Gastrocnemius medialis (tissue), 4 donors: ENCODE data around the gene CPA4. TPM values are rescaled to one million over a fixed set of nuclear protein-coding genes. Genes with fewer than 3 reads are reported as not detected.

Experiments used
- ATAC-seq, 2 donors: fragments of 150-250 bp; one replicate each; pipeline ENCODE4 v1.9.1; 2016
- DNase-seq, 2 donors: peaks; one replicate each; pipeline ENCODE4 v3.0.0-alpha.2; 2019
- H3K27ac ChIP-seq, 4 donors: fragments of 200-600 bp; sonication (generic); 1 replicate in 1 of 4; 2 replicates in 3 of 4; pipeline ENCODE4 v1.5.1; 2016 to 2018; ENCODE audit warnings: mild to moderate bottlenecking in 2 of 4, moderate library complexity in 1 of 4
- H3K27me3 ChIP-seq, 3 donors: fragments of 200-600 bp; sonication (generic) in 2 of 3; 1 replicate in 1 of 3; 2 replicates in 2 of 3; pipeline versions ENCODE4 v1.5.1 to v1.6.0; 2016 to 2019; ENCODE audit warnings: mild to moderate bottlenecking in 1 of 3, moderate library complexity in 1 of 3
- H3K36me3 ChIP-seq, 2 donors: fragments of 200-600 bp; sonication (generic) in 1 of 2; one replicate each; pipeline ENCODE4 v1.5.1; 2017 to 2018
- H3K4me1 ChIP-seq, 2 donors: fragments of 200-600 bp; sonication (generic) in 1 of 2; one replicate each; pipeline ENCODE4 v1.5.1; 2016 to 2017; ENCODE audit warnings: mild to moderate bottlenecking in 2 of 2
- H3K4me3 ChIP-seq, 4 donors: fragments of 200-600 bp; sonication (generic) in 3 of 4; 1 replicate in 1 of 4; 2 replicates in 3 of 4; pipeline ENCODE4 v1.5.1; 2016 to 2019; ENCODE audit warnings: mild to moderate bottlenecking in 2 of 4
- H3K9me3 ChIP-seq, 3 donors: fragments of 200-600 bp; sonication (generic) in 2 of 3; 1 replicate in 1 of 3; 2 replicates in 2 of 3; pipeline ENCODE4 v1.5.1; 2016 to 2019
- POLR2A ChIP-seq, 2 donors: fragments of 450-650 bp; IDR thresholded peaks; one replicate each; pipeline ENCODE4 v1.6.1; 2017; ENCODE audit warnings: antibody characterized with exemption in 2 of 2, mild to moderate bottlenecking in 2 of 2, moderate library complexity in 2 of 2
- in situ Hi-C, 4 donors: fragments of 200-750 bp; cut with MboI; loops; one replicate each; pipeline versions ENCODE4 v1.15.0 to v1.8.0; 2017; ENCODE audit warnings: low sequenced_read_pairs in 4 of 4
- intact Hi-C: fragments of 100-400 bp; cut with DNase I; formaldehyde crosslinking; loops from one replicate; pipeline ENCODE4 v1.15.1; 2023; ENCODE audit warnings: low total_unique reads
- total RNA-seq, 4 donors: library from RNA; depleted of rRNA; stranded (reverse); fragments of >200 nt; gene quantifications; one replicate each; pipeline versions ENCODE4 v1.1.0 to v1.2.3, GENCODE V29; 2016
- TF ChIP-seq, protein P1 (sequence below), 5 experiments: fragments of 450-650 bp in 3 of 5; fragments of 200-600 bp in 2 of 5; sonication (generic) in 2 of 5; IDR thresholded peaks in 4 of 5; conservative IDR thresholded peaks in 1 of 5; 1 replicate in 4 of 5; 2 replicates in 1 of 5; pipeline ENCODE4 v1.5.1; 2016 to 2019; ENCODE audit warnings: antibody characterized with exemption in 5 of 5, mild to moderate bottlenecking in 3 of 5, moderate library complexity in 3 of 5

Gene CPA4
- total RNA-seq, 4 donors from 2014 or later: not detected

DNA sequence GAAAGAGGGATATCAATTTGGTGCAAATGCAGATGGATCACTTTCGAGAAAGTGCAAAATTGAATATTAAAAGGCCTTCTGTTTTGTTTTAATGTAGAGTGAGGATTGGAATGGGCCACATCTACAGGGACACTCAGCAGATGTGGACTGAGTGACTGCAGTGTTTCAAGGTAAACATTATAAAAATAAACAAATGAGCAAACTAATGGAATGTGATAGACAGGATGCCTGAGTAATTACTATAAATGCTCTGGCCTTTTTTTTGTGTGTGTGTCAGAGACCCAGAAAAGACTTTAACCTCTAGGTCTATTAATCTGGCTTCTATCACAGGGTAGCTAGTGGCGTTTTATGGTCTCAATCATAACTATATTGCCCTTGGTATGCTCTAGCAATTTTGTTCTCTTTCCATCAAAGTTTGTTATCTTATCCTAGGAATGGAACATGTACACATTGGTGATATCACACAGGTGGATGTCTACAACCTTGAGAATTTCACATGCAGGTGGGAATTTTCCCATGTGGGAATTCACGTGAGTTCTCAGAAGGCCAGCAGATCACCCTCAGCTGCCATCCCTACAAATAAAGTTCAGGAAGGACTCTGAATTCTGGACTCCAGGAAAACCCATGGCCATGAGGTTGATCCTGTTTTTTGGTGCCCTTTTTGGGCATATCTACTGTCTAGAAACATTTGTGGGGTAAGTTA is 26.6 kb upstream of the CPA4 start, which contains the start of gene CPA2:
CPA2 (plus strand) TSS at position 606 of the 703 bp plus-strand sequence; CDS start at position 625, 19 bp downstream.
- no peaks in the 10 kb centered on the region for H3K9me3 ChIP-seq
- H3K36me3 ChIP-seq: no peaks in the 10 kb centered on the region
- H3K4me1 ChIP-seq: no peaks in the 10 kb centered on the region
- no peak within 1 kb of the TSS for H3K27ac ChIP-seq
- TF ChIP-seq, protein P1, sequence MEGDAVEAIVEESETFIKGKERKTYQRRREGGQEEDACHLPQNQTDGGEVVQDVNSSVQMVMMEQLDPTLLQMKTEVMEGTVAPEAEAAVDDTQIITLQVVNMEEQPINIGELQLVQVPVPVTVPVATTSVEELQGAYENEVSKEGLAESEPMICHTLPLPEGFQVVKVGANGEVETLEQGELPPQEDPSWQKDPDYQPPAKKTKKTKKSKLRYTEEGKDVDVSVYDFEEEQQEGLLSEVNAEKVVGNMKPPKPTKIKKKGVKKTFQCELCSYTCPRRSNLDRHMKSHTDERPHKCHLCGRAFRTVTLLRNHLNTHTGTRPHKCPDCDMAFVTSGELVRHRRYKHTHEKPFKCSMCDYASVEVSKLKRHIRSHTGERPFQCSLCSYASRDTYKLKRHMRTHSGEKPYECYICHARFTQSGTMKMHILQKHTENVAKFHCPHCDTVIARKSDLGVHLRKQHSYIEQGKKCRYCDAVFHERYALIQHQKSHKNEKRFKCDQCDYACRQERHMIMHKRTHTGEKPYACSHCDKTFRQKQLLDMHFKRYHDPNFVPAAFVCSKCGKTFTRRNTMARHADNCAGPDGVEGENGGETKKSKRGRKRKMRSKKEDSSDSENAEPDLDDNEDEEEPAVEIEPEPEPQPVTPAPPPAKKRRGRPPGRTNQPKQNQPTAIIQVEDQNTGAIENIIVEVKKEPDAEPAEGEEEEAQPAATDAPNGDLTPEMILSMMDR (IDR thresholded peaks at IDR 0.05 in 4 of 5, conservative IDR thresholded peaks at IDR 0.05 in 1 of 5): no peak
- no peak for TF ChIP-seq POLR2A (IDR thresholded peaks at IDR 0.05)
- intact Hi-C loops (no loop called here), in situ Hi-C loops (no loop called here)
- no peaks in the 10 kb centered on the region for H3K27me3 ChIP-seq
- ATAC-seq: no peak
- DNase-seq: no peak
- H3K4me3 ChIP-seq: no peak within 1 kb of the TSS

DNA sequence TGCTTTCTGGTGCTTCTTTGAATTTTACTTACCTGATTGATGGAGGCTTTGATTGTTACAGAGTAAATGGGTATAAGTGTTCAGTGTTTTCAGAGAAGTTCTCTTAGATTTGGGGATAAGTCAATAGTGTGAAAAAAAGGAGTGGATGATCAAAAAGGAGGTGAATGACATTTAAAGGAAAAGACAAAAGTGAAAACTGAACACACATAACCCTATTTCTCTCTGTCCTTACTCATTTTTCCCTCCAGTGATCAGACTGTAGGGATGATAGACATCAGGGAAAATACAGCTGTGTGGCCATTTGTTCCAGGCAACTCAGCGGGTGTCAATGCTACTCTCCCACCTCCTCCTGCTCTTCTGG is 26.0 kb upstream of the CPA4 start:
- Histone ChIP-seq H3K4me1 (no peaks in the 10 kb centered on the region), H3K4me3 (no peak overlapping the region), H3K27me3 (peaks cover 0 to 4% (median 0%) of the 10 kb centered on the region in 3 donors), H3K36me3 (no peaks in the 10 kb centered on the region), H3K27ac (no peak overlapping the region), H3K9me3 (no peaks in the 10 kb centered on the region)
- TF ChIP-seq, protein P1 (IDR thresholded peaks at IDR 0.05 in 4 of 5, conservative IDR thresholded peaks at IDR 0.05 in 1 of 5): no peak
- no peak for TF ChIP-seq POLR2A (IDR thresholded peaks at IDR 0.05)
- in situ Hi-C loops: no loop called here
- DNase-seq (no peak), ATAC-seq (no peak)
- intact Hi-C loops: no loop called here

DNA sequence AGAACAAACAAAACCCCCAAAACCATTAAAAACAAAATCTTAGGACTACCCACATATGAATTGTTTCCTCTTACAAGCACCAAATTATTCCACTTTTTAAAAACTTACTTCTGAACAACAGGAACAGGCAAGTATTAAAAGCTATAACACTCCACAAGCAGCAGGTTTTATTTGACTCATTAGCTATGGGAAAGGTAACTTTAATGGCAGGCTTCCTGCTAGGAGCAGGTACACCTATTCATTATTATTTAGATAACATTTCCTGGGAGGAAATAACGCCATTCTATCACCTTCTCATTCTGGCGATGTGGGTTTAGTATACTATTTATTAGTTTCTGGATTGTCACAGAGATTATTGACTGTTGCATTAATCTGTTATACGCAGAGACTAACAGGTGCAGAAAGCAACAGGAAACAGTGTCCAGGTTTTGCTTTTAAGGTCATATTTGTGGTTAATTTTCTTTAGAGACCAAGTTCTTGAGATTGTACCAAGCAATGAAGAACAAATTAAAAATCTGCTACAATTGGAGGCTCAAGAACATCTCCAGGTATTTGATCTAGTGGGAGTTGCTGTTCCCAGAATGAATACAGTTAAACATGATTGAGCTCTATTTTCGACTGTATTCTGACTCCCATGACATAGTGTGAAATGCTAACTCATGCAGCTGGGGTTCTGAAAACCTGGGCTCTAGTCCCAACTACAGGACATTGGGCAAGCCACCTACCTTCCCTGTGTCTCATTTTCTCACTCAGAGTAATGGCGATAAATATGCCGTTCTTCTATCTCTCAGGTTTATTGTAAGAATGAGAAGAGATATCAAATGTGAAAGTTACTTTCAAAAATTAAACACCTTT is 24.3 kb upstream of the CPA4 start:
- Histone ChIP-seq H3K27ac (no peak overlapping the region), H3K27me3 (peaks cover 10 to 18% (median 12%) of the 10 kb centered on the region in 3 donors), H3K9me3 (no peaks in the 10 kb centered on the region), H3K4me1 (peaks cover 4 to 12% of the 10 kb centered on the region in 2 donors), H3K4me3 (no peak overlapping the region), H3K36me3 (no peaks in the 10 kb centered on the region)
- DNase-seq (no peak), ATAC-seq (peak in 1 of 2 donors; percentile 74)
- in situ Hi-C loops: no loop called here
- intact Hi-C loops: no loop called here
- no peak for TF ChIP-seq POLR2A (IDR thresholded peaks at IDR 0.05)

DNA sequence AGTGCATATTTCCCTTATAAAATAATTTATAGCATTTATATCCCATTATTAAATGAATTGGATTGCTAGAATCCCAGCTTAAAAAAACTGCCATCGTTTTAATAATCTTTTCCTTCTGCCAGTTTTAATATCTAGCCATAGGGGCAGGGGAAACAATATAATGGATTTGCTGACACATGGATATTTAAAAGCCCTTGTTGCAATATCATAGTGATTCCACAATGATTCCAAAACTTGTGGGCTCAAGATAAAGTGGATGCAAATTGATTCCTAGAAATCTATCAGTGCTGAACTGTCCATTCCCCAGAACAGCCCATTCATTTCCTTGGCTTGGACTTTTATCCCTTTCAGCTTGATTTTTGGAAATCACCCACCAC is 23.7 kb upstream of the CPA4 start:
- H3K4me1 ChIP-seq: peaks cover 7 to 18% of the 10 kb centered on the region in 2 donors
- TF ChIP-seq, protein P1 (IDR thresholded peaks at IDR 0.05 in 4 of 5, conservative IDR thresholded peaks at IDR 0.05 in 1 of 5): no peak
- TF ChIP-seq POLR2A (IDR thresholded peaks at IDR 0.05): no peak
- H3K27ac ChIP-seq: no peak overlapping the region
- H3K9me3 ChIP-seq: no peaks in the 10 kb centered on the region
- in situ Hi-C loops (no loop called here), intact Hi-C loops (no loop called here)
- no peaks in the 10 kb centered on the region for H3K36me3 ChIP-seq
- ATAC-seq (no peak), DNase-seq (no peak)
- peaks cover 15 to 19% (median 18%) of the 10 kb centered on the region in 3 donors for H3K27me3 ChIP-seq
- no peak overlapping the region for H3K4me3 ChIP-seq
